DND-41 (cell line): ENCODE measurements around the gene SCAMP5.

Experiments
- ATAC-seq: fragments of 200-7000 bp; cut with Tn5 transposase; 3 replicates; pipeline ENCODE4 v1.9.1; 2021; ENCODE audit warnings: low read depth; ENCODE audit not compliant: insufficient read depth
- DNase-seq: peaks from one replicate; pipeline ENCODE4 v3.0.0-alpha.2; 2020
- H2AFZ ChIP-seq: 2 replicates; pipeline ENCODE4 v1.6.0; 2012; ENCODE audit warnings: low read depth, low read length
- H3K27ac ChIP-seq: 2 replicates; pipeline ENCODE4 v1.5.1; 2012; ENCODE audit warnings: low read length, inconsistent platforms
- H3K27me3 ChIP-seq: fragments of 200-600 bp; sonication (generic); 2 replicates; pipeline ENCODE4 v1.6.0; 2012; ENCODE audit warnings: low read length, mild to moderate bottlenecking, inconsistent platforms; ENCODE audit not compliant: insufficient read depth, poor library complexity
- H3K36me3 ChIP-seq: 2 replicates; pipeline ENCODE4 v1.5.1; 2012; ENCODE audit warnings: low read length, inconsistent platforms; ENCODE audit not compliant: insufficient read depth
- H3K4me1 ChIP-seq: 2 replicates; pipeline ENCODE4 v1.5.1; 2012; ENCODE audit warnings: mild to moderate bottlenecking, low read length; ENCODE audit not compliant: insufficient read depth
- H3K4me2 ChIP-seq: 2 replicates; pipeline ENCODE4 v1.6.0; 2012; ENCODE audit warnings: mild to moderate bottlenecking, moderate library complexity, low read length, inconsistent platforms; ENCODE audit not compliant: insufficient read depth
- H3K4me3 ChIP-seq, 2 experiments: fragments of 200-600 bp in 1 of 2; shearing (Covaris generic) in 1 of 2; 2 replicates each; pipeline ENCODE4 v1.5.1; 2012 to 2016; ENCODE audit warnings: inconsistent platforms in 2 of 2, low read length in 2 of 2, mild to moderate bottlenecking in 2 of 2, low read depth in 1 of 2, moderate library complexity in 1 of 2
- H3K79me2 ChIP-seq: 2 replicates; pipeline ENCODE4 v1.6.0; 2012; ENCODE audit warnings: low read length, inconsistent platforms; ENCODE audit not compliant: insufficient read depth
- H3K9ac ChIP-seq: 2 replicates; pipeline ENCODE4 v1.6.0; 2012; ENCODE audit warnings: low read depth, mild to moderate bottlenecking, inconsistent platforms, low read length, moderate library complexity
- H3K9me3 ChIP-seq: 2 replicates; pipeline ENCODE4 v1.5.1; 2012; ENCODE audit warnings: low read length, moderate library complexity, mild to moderate bottlenecking, inconsistent platforms; ENCODE audit not compliant: insufficient read depth, severe bottlenecking
- H4K20me1 ChIP-seq: 2 replicates; pipeline ENCODE4 v1.6.0; 2012; ENCODE audit warnings: low read length; ENCODE audit not compliant: insufficient read depth
- EZH2 ChIP-seq: IDR thresholded peaks from 3 replicates; pipeline ENCODE4 v1.6.1; 2012; ENCODE audit warnings: borderline replicate concordance, low read depth, mild to moderate bottlenecking, moderate library complexity, low read length, inconsistent platforms; ENCODE audit not compliant: severe bottlenecking
- TF ChIP-seq, protein P1 (sequence below): IDR thresholded peaks from 2 replicates; pipeline ENCODE4 v1.5.1; 2012; ENCODE audit warnings: borderline replicate concordance, low read length, moderate library complexity, mild to moderate bottlenecking; ENCODE audit not compliant: poor library complexity, severe bottlenecking; ENCODE audit errors: extremely low read depth

The SCAMP5 gene

DNA sequence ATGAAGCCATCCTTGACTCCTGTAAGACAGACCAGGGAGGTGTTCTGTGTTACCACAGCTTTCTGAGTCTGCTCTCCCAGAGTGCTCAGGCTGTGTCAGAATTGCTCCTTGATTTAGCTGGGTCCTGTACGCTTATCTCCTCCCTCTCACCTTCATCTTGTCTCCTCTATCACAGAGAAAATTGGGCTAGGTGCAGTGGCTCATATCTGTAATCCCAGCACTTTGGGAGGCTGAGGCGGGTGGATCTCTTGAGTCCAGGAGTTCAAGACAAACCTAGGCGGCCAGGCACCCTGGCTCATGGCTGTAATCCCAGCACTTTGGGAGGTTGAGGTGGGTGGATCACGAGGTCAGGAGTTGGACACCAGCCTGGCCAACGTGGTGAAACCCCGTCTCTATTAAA is 5.9 kb downstream of the SCAMP5 start:
- DNase-seq: no peak
- H3K27me3 ChIP-seq: no peaks in the 10 kb centered on the region
- no peak overlapping the region for H3K4me3 ChIP-seq
- no peak overlapping the region for H2AFZ ChIP-seq
- peaks cover 2% of the 10 kb centered on the region; the same call in 1 of the 2 replicates for H3K4me1 ChIP-seq
- H3K4me2 ChIP-seq: no peak overlapping the region
- no peak overlapping the region for H3K27ac ChIP-seq
- ATAC-seq: no peak
- TF ChIP-seq, protein P1, sequence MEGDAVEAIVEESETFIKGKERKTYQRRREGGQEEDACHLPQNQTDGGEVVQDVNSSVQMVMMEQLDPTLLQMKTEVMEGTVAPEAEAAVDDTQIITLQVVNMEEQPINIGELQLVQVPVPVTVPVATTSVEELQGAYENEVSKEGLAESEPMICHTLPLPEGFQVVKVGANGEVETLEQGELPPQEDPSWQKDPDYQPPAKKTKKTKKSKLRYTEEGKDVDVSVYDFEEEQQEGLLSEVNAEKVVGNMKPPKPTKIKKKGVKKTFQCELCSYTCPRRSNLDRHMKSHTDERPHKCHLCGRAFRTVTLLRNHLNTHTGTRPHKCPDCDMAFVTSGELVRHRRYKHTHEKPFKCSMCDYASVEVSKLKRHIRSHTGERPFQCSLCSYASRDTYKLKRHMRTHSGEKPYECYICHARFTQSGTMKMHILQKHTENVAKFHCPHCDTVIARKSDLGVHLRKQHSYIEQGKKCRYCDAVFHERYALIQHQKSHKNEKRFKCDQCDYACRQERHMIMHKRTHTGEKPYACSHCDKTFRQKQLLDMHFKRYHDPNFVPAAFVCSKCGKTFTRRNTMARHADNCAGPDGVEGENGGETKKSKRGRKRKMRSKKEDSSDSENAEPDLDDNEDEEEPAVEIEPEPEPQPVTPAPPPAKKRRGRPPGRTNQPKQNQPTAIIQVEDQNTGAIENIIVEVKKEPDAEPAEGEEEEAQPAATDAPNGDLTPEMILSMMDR: no peak
- TF ChIP-seq EZH2: no peak
- H3K79me2 ChIP-seq: no peaks in the 10 kb centered on the region
- no peaks in the 10 kb centered on the region for H4K20me1 ChIP-seq
- H3K9me3 ChIP-seq: no peaks in the 10 kb centered on the region
- H3K36me3 ChIP-seq: no peaks in the 10 kb centered on the region
- no peak overlapping the region for H3K9ac ChIP-seq

DNA sequence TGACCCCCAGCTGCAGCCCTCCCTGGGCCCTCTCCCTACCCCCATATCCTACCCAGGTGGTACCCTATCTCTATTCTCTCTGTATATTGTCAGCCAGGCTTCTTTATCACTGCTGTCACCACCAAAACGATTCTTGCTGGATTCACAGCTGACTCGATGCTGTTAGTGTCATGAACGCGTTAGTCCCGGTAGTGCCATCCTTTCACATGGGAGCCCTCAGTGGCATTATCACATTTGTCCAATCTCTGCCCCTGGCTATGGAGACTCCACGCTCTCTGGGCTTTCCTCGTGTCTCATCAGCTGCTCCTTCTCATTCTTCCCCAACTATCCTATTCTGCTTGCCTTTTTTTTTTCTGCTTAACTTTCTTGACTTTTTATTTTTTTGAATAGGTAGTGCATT is 7.0 kb downstream of the SCAMP5 start:
- H3K9me3 ChIP-seq: no peaks in the 10 kb centered on the region
- DNase-seq (no peak), ATAC-seq (no peak)
- TF ChIP-seq, protein P1: no peak
- no peak overlapping the region for H2AFZ ChIP-seq
- H3K4me2 ChIP-seq: no peak overlapping the region
- H3K27me3 ChIP-seq: no peaks in the 10 kb centered on the region
- H4K20me1 ChIP-seq: no peaks in the 10 kb centered on the region
- H3K79me2 ChIP-seq: no peaks in the 10 kb centered on the region
- no peak overlapping the region for H3K27ac ChIP-seq
- no peaks in the 10 kb centered on the region for H3K36me3 ChIP-seq
- no peak overlapping the region for H3K4me3 ChIP-seq
- H3K9ac ChIP-seq: no peak overlapping the region
- H3K4me1 ChIP-seq: no peaks in the 10 kb centered on the region

DNA sequence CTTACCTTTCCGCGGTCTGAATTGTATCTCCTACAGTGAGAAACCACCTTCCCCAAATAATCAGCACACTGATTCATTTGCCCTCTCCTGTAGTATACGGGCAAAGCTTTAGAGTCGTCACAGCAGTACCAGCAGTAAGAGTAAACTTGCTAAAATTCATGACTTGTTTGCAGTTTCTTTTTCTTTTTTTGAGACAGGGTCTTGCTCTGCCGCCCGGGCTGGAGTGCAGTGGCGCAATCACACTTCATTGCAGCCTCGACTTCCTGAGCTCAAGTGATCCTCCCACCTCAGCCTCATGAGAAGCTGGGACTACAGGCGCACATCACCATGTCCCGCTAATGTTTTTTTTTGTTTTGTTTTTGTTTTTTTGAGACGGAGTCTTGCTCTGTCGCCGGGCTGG is 11.9 kb downstream of the SCAMP5 start:
- Histone ChIP-seq H3K9ac (no peak overlapping the region), H3K9me3 (no peaks in the 10 kb centered on the region), H3K4me3 (no peak overlapping the region), H3K4me2 (no peak overlapping the region), H2AFZ (no peak overlapping the region), H3K27me3 (no peaks in the 10 kb centered on the region), H3K27ac (no peak overlapping the region), H3K4me1 (no peaks in the 10 kb centered on the region), H4K20me1 (no peaks in the 10 kb centered on the region), H3K36me3 (no peaks in the 10 kb centered on the region), H3K79me2 (no peaks in the 10 kb centered on the region)
- DNase-seq: no peak
- TF ChIP-seq, protein P1: no peak
- TF ChIP-seq EZH2: no peak
- no peak for ATAC-seq

DNA sequence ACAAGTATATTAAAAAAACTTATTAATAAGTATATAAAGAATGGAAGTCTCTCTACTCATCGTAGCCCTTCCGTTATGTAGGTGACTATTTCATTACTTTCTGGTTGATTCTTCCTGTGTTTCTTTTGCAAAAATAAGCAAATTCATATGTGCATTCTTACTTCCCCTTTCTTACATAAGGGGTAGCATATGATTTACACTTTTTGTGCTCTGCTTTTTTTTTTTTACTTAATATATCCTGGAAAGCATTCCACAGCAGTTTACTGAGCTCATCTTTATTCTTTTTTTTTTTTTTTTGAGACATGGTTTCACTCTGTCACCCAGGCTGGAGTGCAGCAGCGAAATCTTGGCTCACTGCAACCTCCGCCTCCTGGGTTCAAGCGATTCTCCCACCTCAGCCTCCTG is 12.9 kb downstream of the SCAMP5 start:
- Histone ChIP-seq H2AFZ (no peak overlapping the region), H3K4me1 (no peaks in the 10 kb centered on the region), H3K9me3 (no peaks in the 10 kb centered on the region), H3K36me3 (no peaks in the 10 kb centered on the region), H3K4me2 (no peak overlapping the region), H3K79me2 (no peaks in the 10 kb centered on the region), H3K4me3 (no peak overlapping the region), H4K20me1 (no peaks in the 10 kb centered on the region), H3K27me3 (no peaks in the 10 kb centered on the region), H3K27ac (no peak overlapping the region), H3K9ac (no peak overlapping the region)
- no peak for DNase-seq
- TF ChIP-seq, protein P1: no peak
- no peak for TF ChIP-seq EZH2
- ATAC-seq: no peak
